PC-9 (cell line): Measurements from ENCODE around the gene MAP3K2.

Experiments
- EZH2 ChIP-seq: fragments of 200-600 bp; sonication (generic); IDR thresholded peaks from 2 replicates; pipeline ENCODE4 v1.8.0; 2017; ENCODE audit warnings: antibody characterized with exemption, low read depth
- TF ChIP-seq, protein P1 (sequence below): fragments of 200-600 bp; sonication (generic); conservative IDR thresholded peaks from 2 replicates; pipeline ENCODE4 v1.6.1; 2017; ENCODE audit warnings: mixed run types, antibody characterized with exemption, mild to moderate bottlenecking, moderate library complexity

- TF ChIP-seq, protein P1, sequence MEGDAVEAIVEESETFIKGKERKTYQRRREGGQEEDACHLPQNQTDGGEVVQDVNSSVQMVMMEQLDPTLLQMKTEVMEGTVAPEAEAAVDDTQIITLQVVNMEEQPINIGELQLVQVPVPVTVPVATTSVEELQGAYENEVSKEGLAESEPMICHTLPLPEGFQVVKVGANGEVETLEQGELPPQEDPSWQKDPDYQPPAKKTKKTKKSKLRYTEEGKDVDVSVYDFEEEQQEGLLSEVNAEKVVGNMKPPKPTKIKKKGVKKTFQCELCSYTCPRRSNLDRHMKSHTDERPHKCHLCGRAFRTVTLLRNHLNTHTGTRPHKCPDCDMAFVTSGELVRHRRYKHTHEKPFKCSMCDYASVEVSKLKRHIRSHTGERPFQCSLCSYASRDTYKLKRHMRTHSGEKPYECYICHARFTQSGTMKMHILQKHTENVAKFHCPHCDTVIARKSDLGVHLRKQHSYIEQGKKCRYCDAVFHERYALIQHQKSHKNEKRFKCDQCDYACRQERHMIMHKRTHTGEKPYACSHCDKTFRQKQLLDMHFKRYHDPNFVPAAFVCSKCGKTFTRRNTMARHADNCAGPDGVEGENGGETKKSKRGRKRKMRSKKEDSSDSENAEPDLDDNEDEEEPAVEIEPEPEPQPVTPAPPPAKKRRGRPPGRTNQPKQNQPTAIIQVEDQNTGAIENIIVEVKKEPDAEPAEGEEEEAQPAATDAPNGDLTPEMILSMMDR: no peak
- no peak for TF ChIP-seq EZH2
Measured at GRCh38 chr2:127347015-127347414, 40.8 kb downstream of the MAP3K2 start.
